Heart left ventricle (tissue), 16 donors: ENCODE data around the gene PEMT. TPM values are rescaled to one million over a fixed set of nuclear protein-coding genes. Genes with fewer than 3 reads are reported as not detected.

Experiments used
- ATAC-seq, 4 donors: fragments of 200-7000 bp; cut with Tn5 transposase; one replicate each; pipeline ENCODE4 v1.9.1; 2020 to 2022; ENCODE audit warnings: moderate library complexity in 4 of 4, mild to moderate bottlenecking in 3 of 4, moderate number of reproducible peaks in 1 of 4
- DNase-seq, 5 donors: peaks; one replicate each; pipeline ENCODE4 v3.0.0-alpha.2; 2020
- H3K27ac ChIP-seq, 12 donors: fragments of 200-600 bp; sonication (generic) in 4 of 12; one replicate each; pipeline versions ENCODE4 v1.5.0 to v1.8.0; 2016 to 2022; ENCODE audit warnings: mild to moderate bottlenecking in 2 of 12
- H3K27me3 ChIP-seq, 9 donors: fragments of 200-600 bp; sonication (generic) in 2 of 9; one replicate each; pipeline versions ENCODE4 v1.5.1 to v1.8.0; 2016 to 2022; ENCODE audit warnings: mild to moderate bottlenecking in 3 of 9
- H3K36me3 ChIP-seq, 9 donors: fragments of 200-600 bp; sonication (generic) in 2 of 9; one replicate each; pipeline versions ENCODE4 v1.5.0 to v1.8.0; 2018 to 2022; ENCODE audit warnings: mild to moderate bottlenecking in 2 of 9
- H3K4me1 ChIP-seq, 12 donors: fragments of 200-600 bp; sonication (generic) in 4 of 12; one replicate each; pipeline versions ENCODE4 v1.5.0 to v1.8.0; 2016 to 2022; ENCODE audit warnings: mild to moderate bottlenecking in 3 of 12
- H3K4me3 ChIP-seq, 12 donors: fragments of 200-600 bp; sonication (generic) in 4 of 12; one replicate each; pipeline versions ENCODE4 v1.5.0 to v1.8.0; 2017 to 2022; ENCODE audit warnings: mild to moderate bottlenecking in 9 of 12, moderate library complexity in 4 of 12
- H3K9me3 ChIP-seq, 12 donors: fragments of 200-600 bp; sonication (generic) in 4 of 12; one replicate each; pipeline versions ENCODE4 v1.5.0 to v1.8.0; 2016 to 2022; ENCODE audit warnings: mild to moderate bottlenecking in 1 of 12
- CTCF ChIP-seq, 12 donors: fragments of 200-600 bp; sonication (generic) in 4 of 12; IDR thresholded peaks; one replicate each; pipeline versions ENCODE4 v1.5.0 to v1.8.0; 2018 to 2022; ENCODE audit warnings: antibody characterized with exemption in 12 of 12, mild to moderate bottlenecking in 5 of 12
- POLR2A ChIP-seq, 2 donors: fragments of 450-650 bp; IDR thresholded peaks; one replicate each; pipeline ENCODE4 v1.6.1; 2017; ENCODE audit warnings: antibody characterized with exemption in 2 of 2, mild to moderate bottlenecking in 2 of 2, moderate library complexity in 2 of 2
- WGBS, 4 donors: extraction: QIAGEN DNeasy Blood & Tissue Kit in 2 of 4; methylation state at CpG; one replicate each; pipeline versions ENCODE4 v1.1.5 to v1.1.7; 2013 to 2018; 5-methylcytosine and 5-hydroxymethylcytosine counted together
- intact Hi-C, 10 donors: fragments of 100-400 bp; cut with DNase I; formaldehyde crosslinking; loops; one replicate each; pipeline versions ENCODE4 v1.11.1 to v1.14.2; 2022
- polyA plus RNA-seq, 2 donors: library from polyadenylated mRNA; stranded (reverse); fragments of 200-250 nt; gene quantifications; one replicate each; pipeline ENCODE4 v1.2.3, GENCODE V29; 2013
- total RNA-seq, 9 donors: library from RNA; depleted of rRNA in 2 of 9; stranded (reverse); fragments of >200 nt in 2 of 9; fragmentation: NEBNext Ultra II Directional in 3 of 9; extraction: Animal tissue kit (Norgen Biotek cat#: 25700) in 3 of 9; gene quantifications; one replicate each; pipeline versions ENCODE4 v1.1.0 to v1.2.4, GENCODE V29; 2016 to 2023
- donor health status: ischemic (EF 13 %, LVEDD 7.1; RV severe dilation, severe dysfunction).
- donor health status: healthy with polysubstance abuse.
- donor health status: DM: no; HTN: yes; CAD: no.
- donor health status: DM: no; HTN: no; CAD: no.
- donor health status: ischemic (EF 25% LVEDD 6.9; RV normal size, moderate dysfunction).
- donor health status: ischemic (EF 25% LVEDD 5.7; RV mildly dilated, moderate dysfunction).
- donor health status: healthy.
- donor health status: DM: yes; HTN: yes; CAD: no.
- donor health status: ischemic (EF 35%, LVEDD 5.7; RV mildly dilated, moderate dysfunction).
- donor health status: nonischemic (EF 11% LVEDD 7.7; RV severe dilation, severe dysfunction).
- donor health status: DM: yes; HTN: yes; CAD: no.
- donor health status: PGD.
- donor health status: ischemic (EF 29% LVEDD 5.4; RV normal size, mild dysfunction).
- donor health status: nonischemic (EF 23%, LVEDD 6.1; RV moderate dilation, normal function).

PEMT gene
- total and polyA plus RNA-seq, 11 donors: 15.7 to 42.2 (median 25.4) TPM

GRCh38 chr17:17547210-17547764 lies 44.2 kb downstream of the PEMT start:
- no peaks in the 10 kb centered on the region for H3K27me3 ChIP-seq
- H3K4me1 ChIP-seq: peaks cover 0 to 53% (median 27%) of the 10 kb centered on the region in 12 donors
- no peaks in the 10 kb centered on the region for H3K9me3 ChIP-seq
- H3K4me3 ChIP-seq: no peak overlapping the region
- H3K36me3 ChIP-seq: no peaks in the 10 kb centered on the region
- DNase-seq (peak in 4 of 5 donors; percentile 42 to 74 (median 67)), ATAC-seq (peak; percentile 23 to 66 (median 57))
- TF ChIP-seq CTCF (IDR thresholded peaks at IDR 0.05) (no peak), POLR2A (IDR thresholded peaks at IDR 0.05) (no peak)
- intact Hi-C loops: no loop called here
- WGBS, 4 donors: 54 to 69% (median 65%) methylated on average over 9 of the region's 9 CpGs
- peak overlapping the region in 10 of 12 donors; percentile 39 to 89 (median 66) for H3K27ac ChIP-seq

- no peak overlapping the region for H3K4me3 ChIP-seq
- no peaks in the 10 kb centered on the region for H3K27me3 ChIP-seq
- no peak for TF ChIP-seq CTCF (IDR thresholded peaks at IDR 0.05)
- TF ChIP-seq POLR2A (IDR thresholded peaks at IDR 0.05): no peak
- WGBS, 4 donors: 76 to 81% (median 79%) methylated on average over 16 of the region's 16 CpGs
- H3K36me3 ChIP-seq: no peaks in the 10 kb centered on the region
- H3K27ac ChIP-seq: peak overlapping the region in 9 of 12 donors; percentile 33 to 89 (median 66)
- ATAC-seq (no peak), DNase-seq (peak in 3 of 5 donors; percentile 22 to 52 (median 24))
- no peaks in the 10 kb centered on the region for H3K9me3 ChIP-seq
- H3K4me1 ChIP-seq: peaks cover 0 to 46% (median 24%) of the 10 kb centered on the region in 12 donors
- intact Hi-C loops: no loop called here
Measured at GRCh38 chr17:17546399-17547185, 44.9 kb downstream of the PEMT start.

GRCh38 chr17:17545984-17546383 lies 45.5 kb downstream of the PEMT start:
- no peaks in the 10 kb centered on the region for H3K36me3 ChIP-seq
- intact Hi-C loops: no loop called here
- ATAC-seq (no peak), DNase-seq (peak in 3 of 5 donors; percentile 19 to 48 (median 23))
- peak overlapping the region in 3 of 12 donors; percentile 73 to 89 (median 88) for H3K27ac ChIP-seq
- H3K4me1 ChIP-seq: peaks cover 0 to 40% (median 20%) of the 10 kb centered on the region in 12 donors
- H3K27me3 ChIP-seq: no peaks in the 10 kb centered on the region
- H3K9me3 ChIP-seq: no peaks in the 10 kb centered on the region
- H3K4me3 ChIP-seq: no peak overlapping the region
- WGBS, 4 donors: 87 to 91% (median 90%) methylated on average over 7 of the region's 7 CpGs
- TF ChIP-seq POLR2A (IDR thresholded peaks at IDR 0.05) (no peak), CTCF (IDR thresholded peaks at IDR 0.05) (no peak)
